GM12878 (cell line): ENCODE data around the gene SLC6A3. TPM values are rescaled to one million over a fixed set of nuclear protein-coding genes. Genes with fewer than 3 reads are reported as not detected.

ENCODE experiments used
- ATAC-seq: fragments of 200-7000 bp; cut with Tn5 transposase; 3 replicates; pipeline ENCODE4 v1.9.1; 2020; ENCODE audit warnings: mild to moderate bottlenecking, moderate library complexity
- BruUV-seq: library from RNA; stranded (reverse); fragments of 400-500 nt; replicated peaks from 2 replicates; lab custom pipeline; 2021; lab: Mats Ljungman, UMichigan
- CTCF ChIA-PET: fragments of 300-600 bp; sonication (Branson Sonifier 250); formaldehyde crosslinking; extraction: SDS; loops from one replicate; lab custom pipeline; 2021; ENCODE audit warnings: inconsistent platforms; lab: Yijun Ruan, JAX
- POLR2A ChIA-PET: fragments of 350-600 bp; formaldehyde crosslinking; extraction: SDS; loops from one replicate; lab custom pipeline; 2021; ENCODE audit warnings: inconsistent platforms; lab: Charles Lee
- RAD21 ChIA-PET: fragments of 300-600 bp; sonication (Branson Sonifier 250); formaldehyde crosslinking; loops from one replicate; lab custom pipeline; 2023; ENCODE audit warnings: antibody characterized with exemption; ENCODE audit not compliant: unreplicated experiment; lab: Charles Lee
- SMC1A ChIA-PET: fragments of 300-600 bp; sonication (Branson Sonifier 250); formaldehyde crosslinking; loops from one replicate; lab custom pipeline; 2023; ENCODE audit not compliant: unreplicated experiment, uncharacterized antibody; lab: Charles Lee
- DNase-seq: peaks from one replicate; pipeline ENCODE4 v3.0.0-alpha.2; 2011; ENCODE audit warnings: low read depth, low spot score
- FAIRE-seq: peaks from 3 replicates; lab custom pipeline; 2011; peaks lifted over from hg19 to GRCh38; lab: Jason Lieb, UNC
- H2AFZ ChIP-seq: 2 replicates; pipeline ENCODE4 v1.6.0; 2011; ENCODE audit warnings: low read depth, low read length, control low read depth; ENCODE audit not compliant: control insufficient read depth
- H3K27ac ChIP-seq: 2 replicates; pipeline ENCODE4 v1.5.1; 2011; ENCODE audit warnings: control low read depth; ENCODE audit not compliant: control insufficient read depth, insufficient read depth
- H3K27me3 ChIP-seq, 2 experiments: replicated peaks in 1 of 2; 2 replicates each; pipeline versions ENCODE4 v1.6.0 to v1.6.1; 2011; ENCODE audit warnings: low read length in 1 of 2; ENCODE audit not compliant: control insufficient read depth in 2 of 2, insufficient read depth in 2 of 2
- H3K36me3 ChIP-seq, 2 experiments: 2 replicates each; pipeline ENCODE4 v1.5.1; 2011; ENCODE audit warnings: low read length in 1 of 2; ENCODE audit not compliant: control insufficient read depth in 2 of 2, insufficient read depth in 2 of 2
- H3K4me1 ChIP-seq: 2 replicates; pipeline ENCODE4 v1.6.1; 2011; ENCODE audit warnings: mild to moderate bottlenecking, low read length, moderate library complexity, mixed read lengths; ENCODE audit not compliant: control insufficient read depth, insufficient read depth
- H3K4me2 ChIP-seq: 2 replicates; pipeline ENCODE4 v1.6.0; 2011; ENCODE audit warnings: control low read depth; ENCODE audit not compliant: control insufficient read depth, insufficient read depth
- H3K4me3 ChIP-seq: fragments of 200-600 bp; sonication (generic); 2 replicates; pipeline ENCODE4 v1.5.1; 2016
- H3K79me2 ChIP-seq: 2 replicates; pipeline ENCODE4 v1.6.0; 2011; ENCODE audit warnings: low read length; ENCODE audit not compliant: control insufficient read depth, insufficient read depth
- H3K9ac ChIP-seq: 2 replicates; pipeline ENCODE4 v1.8.0; 2011; ENCODE audit warnings: low read length, control low read depth, mixed read lengths; ENCODE audit not compliant: control insufficient read depth, insufficient read depth
- H3K9me3 ChIP-seq: replicated peaks from 3 replicates; pipeline ENCODE4 v1.5.1; 2011; ENCODE audit warnings: mild to moderate bottlenecking, low read length; ENCODE audit not compliant: control insufficient read depth, insufficient read depth
- H4K20me1 ChIP-seq: 2 replicates; pipeline ENCODE4 v1.6.0; 2011; ENCODE audit not compliant: control insufficient read depth, insufficient read depth
- CREB1 ChIP-seq: IDR thresholded peaks from 2 replicates; pipeline ENCODE4 v1.6.1; 2012; ENCODE audit warnings: low read depth, mild to moderate bottlenecking, inconsistent platforms
- HDGF ChIP-seq: fragments of 450-650 bp; IDR thresholded peaks from 2 replicates; pipeline ENCODE4 v1.6.1; 2016; ENCODE audit warnings: antibody characterized with exemption
- HSF1 ChIP-seq: fragments of 150-350 bp; IDR thresholded peaks from 2 replicates; pipeline ENCODE4 v1.6.1; 2014; ENCODE audit warnings: mild to moderate bottlenecking, low read depth, low read length
- IKZF2 ChIP-seq, 2 experiments: fragments of 450-650 bp; IDR thresholded peaks; 2 replicates each; pipeline ENCODE4 v1.6.1; 2017; ENCODE audit warnings: mild to moderate bottlenecking in 2 of 2, moderate library complexity in 2 of 2
- IRF3 ChIP-seq: fragments of 450-650 bp; IDR thresholded peaks from 2 replicates; pipeline ENCODE4 v1.6.1; 2014; ENCODE audit warnings: mild to moderate bottlenecking
- JUND ChIP-seq: IDR thresholded peaks from 2 replicates; pipeline ENCODE4 v1.6.1; 2012; ENCODE audit warnings: low read depth, mild to moderate bottlenecking, low read length, improper control_type of control experiment, moderate library complexity
- NR2F1 ChIP-seq: fragments of 450-650 bp; conservative IDR thresholded peaks from 2 replicates; pipeline ENCODE4 v1.6.1; 2017; ENCODE audit warnings: mild to moderate bottlenecking
- SMAD1 ChIP-seq: fragments of 450-650 bp; IDR thresholded peaks from 2 replicates; pipeline ENCODE4 v1.6.1; 2018; ENCODE audit warnings: mild to moderate bottlenecking, low read depth; ENCODE audit not compliant: partially characterized antibody
- TBL1XR1 ChIP-seq: IDR thresholded peaks from 2 replicates; pipeline ENCODE4 v1.6.1; 2012; ENCODE audit warnings: low read depth, low read length, improper control_type of control experiment
- ZBED1 ChIP-seq: IDR thresholded peaks from 2 replicates; pipeline ENCODE4 v1.6.1; 2016; ENCODE audit warnings: borderline replicate concordance
- ZNF274 ChIP-seq: IDR thresholded peaks from one replicate; pipeline ENCODE4 v1.8.0; 2011; ENCODE audit not compliant: insufficient read length, insufficient read depth
- WGBS: methylation state at CpG from one replicate; pipeline ENCODE4 v1.1.6; 2016; ENCODE audit warnings: low lambda C conversion rate; ENCODE audit not compliant: insufficient replicate concordance, insufficient coverage; ENCODE audit errors: missing lambda C conversion rate; 5-methylcytosine and 5-hydroxymethylcytosine counted together
- in situ Hi-C: fragments of 300-500 bp; cut with MboI; formaldehyde crosslinking; loops from 9 replicates; pipeline ENCODE4 v1.14.3; 2018; ENCODE audit warnings: mixed read lengths
- intact Hi-C: fragments of 100-400 bp; cut with micrococcal nuclease; formaldehyde crosslinking; loops from one replicate; pipeline ENCODE4 v1.14.2; 2022; ENCODE audit not compliant: unreplicated experiment
- polyA plus RNA-seq, 11 experiments: library from polyadenylated mRNA; depleted of rRNA in 4 of 11; unstranded in 6 of 11; stranded (reverse) in 5 of 11; fragments of >200 nt; fragmentation: Nextera tagmentation in 4 of 11; fragmentation: Illumina TruSeq in 1 of 11; extraction: Ambion mirVana in 4 of 11; extraction: Trizol in 1 of 11; gene quantifications; 1 replicate in 1 of 11; 2 replicates in 10 of 11; pipeline versions ENCODE4 v1.2.1 to v1.2.3, GENCODE V29; 2011 to 2016; ENCODE audit warnings: inconsistent platforms in 2 of 11, missing spikeins in 2 of 11, low read depth in 1 of 11
- total RNA-seq, 4 experiments: library from RNA; depleted of rRNA in 3 of 4; stranded (reverse); fragments of >200 nt in 3 of 4; fragmentation: Illumina TruSeq in 1 of 4; extraction: Trizol in 1 of 4; gene quantifications; 2 replicates each; pipeline versions ENCODE4 v1.2.1 to v1.2.3, GENCODE V29; 2013 to 2021
- TF ChIP-seq, protein P1 (sequence below): IDR thresholded peaks from 2 replicates; pipeline ENCODE4 v1.6.1; 2012; ENCODE audit warnings: low read depth, low read length, improper control_type of control experiment

The SLC6A3 gene
- total and polyA plus RNA-seq, 10 of the 15 experiments (the other 5 are each of a cell fraction or from before 2014, with no cell fraction given), result 0.01 TPM; not detected in 9

- Histone ChIP-seq H3K9ac (no peak overlapping the region), H3K4me3 (no peak overlapping the region), H3K27me3 (peaks cover 0 to 1% of the 10 kb centered on the region in 2 experiments; a peak in 1 of 4 replicates)
- intact Hi-C loops, result no loop called here
- in situ Hi-C loops, result no loop called here
- SMC1A ChIA-PET, result no interaction called here
- TF ChIP-seq CREB1 (no peak), ZBED1 (no peak), HDGF (no peak), ZNF274 (no peak), HSF1 (no peak), TBL1XR1 (no peak), IRF3 (no peak), JUND (no peak), NR2F1 (no peak), IKZF2 (IDR thresholded peaks at IDR 0.05) (no peak), SMAD1 (no peak)
- TF ChIP-seq, protein P1, sequence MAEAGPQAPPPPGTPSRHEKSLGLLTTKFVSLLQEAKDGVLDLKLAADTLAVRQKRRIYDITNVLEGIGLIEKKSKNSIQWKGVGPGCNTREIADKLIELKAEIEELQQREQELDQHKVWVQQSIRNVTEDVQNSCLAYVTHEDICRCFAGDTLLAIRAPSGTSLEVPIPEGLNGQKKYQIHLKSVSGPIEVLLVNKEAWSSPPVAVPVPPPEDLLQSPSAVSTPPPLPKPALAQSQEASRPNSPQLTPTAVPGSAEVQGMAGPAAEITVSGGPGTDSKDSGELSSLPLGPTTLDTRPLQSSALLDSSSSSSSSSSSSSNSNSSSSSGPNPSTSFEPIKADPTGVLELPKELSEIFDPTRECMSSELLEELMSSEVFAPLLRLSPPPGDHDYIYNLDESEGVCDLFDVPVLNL, result no peak
- TF ChIP-seq, all 136 proteins: peak for 0
- FAIRE-seq (no peak), ATAC-seq (no peak), DNase-seq (no peak)
- H3K79me2 ChIP-seq, result no peaks in the 10 kb centered on the region
- no peaks in the 10 kb centered on the region for H3K9me3 ChIP-seq
- H2AFZ ChIP-seq, result no peak overlapping the region
- no peaks in the 10 kb centered on the region for H3K36me3 ChIP-seq
- RAD21 ChIA-PET, result no interaction called here
- POLR2A ChIA-PET, result no interaction called here
- H4K20me1 ChIP-seq, result no peaks in the 10 kb centered on the region
- BruUV-seq, result no TSS peak
- no peak overlapping the region for H3K4me2 ChIP-seq
- H3K4me1 ChIP-seq, result no peaks in the 10 kb centered on the region
- no peak overlapping the region for H3K27ac ChIP-seq
- CTCF ChIA-PET, result interaction anchor here (0.6 kb wide), 1 partner anchor 79 kb away, joined by 4 read pairs; no protein-coding TSS in a partner anchor
- 54% methylated on average over 37 of the region's 40 CpGs for WGBS
Measured at GRCh38 chr5:1405539-1406530, 39.4 kb downstream of the SLC6A3 start.
